Measurements from ENCODE around the gene ERCC6.

Gene ERCC6

GRCh38 chr10:49543604-49544003 is 4.7 kb upstream of the ERCC6 start:
- DNase-seq: no peak

- DNase-seq: no peak
These were observed 3.4 kb upstream of the ERCC6 start for GRCh38 chr10:49542353-49542752.

- no peak for DNase-seq
These were observed 2.8 kb upstream of the ERCC6 start for GRCh38 chr10:49541762-49542161.

- DNase-seq: no peak
These were observed 1.3 kb upstream of the ERCC6 start for GRCh38 chr10:49540056-49540797.

GRCh38 chr10:49539320-49539885 is 482 bp upstream of the ERCC6 start:
- peak; percentile 5 for DNase-seq

GRCh38 chr10:49534670-49535381 is 4.1 kb downstream of the ERCC6 start:
- no peak for DNase-seq

GRCh38 chr10:49532461-49532860 is 6.5 kb downstream of the ERCC6 start:
- DNase-seq: no peak

GRCh38 chr10:49528977-49529506 is 9.9 kb downstream of the ERCC6 start:
- no peak for DNase-seq

- DNase-seq: no peak
These were observed 11.1 kb downstream of the ERCC6 start for GRCh38 chr10:49527850-49528249.

- DNase-seq: no peak
These were observed 11.9 kb downstream of the ERCC6 start for GRCh38 chr10:49527061-49527460.

- DNase-seq: no peak
These were observed 12.3 kb downstream of the ERCC6 start for GRCh38 chr10:49526619-49527018.

GRCh38 chr10:49524496-49524895 is 14.4 kb downstream of the ERCC6 start:
- DNase-seq: no peak

GRCh38 chr10:49523301-49523700 is 15.6 kb downstream of the ERCC6 start:
- no peak for DNase-seq

GRCh38 chr10:49521062-49521461 is 17.9 kb downstream of the ERCC6 start:
- DNase-seq: no peak

- no peak for DNase-seq
These were observed 18.7 kb downstream of the ERCC6 start for GRCh38 chr10:49520122-49520775.

- peak; percentile 59 for DNase-seq
These were observed 19.2 kb downstream of the ERCC6 start for GRCh38 chr10:49519717-49520116.

GRCh38 chr10:49518982-49519578 is 19.8 kb downstream of the ERCC6 start:
- DNase-seq: peak; percentile 39

GRCh38 chr10:49518566-49518965 is 20.4 kb downstream of the ERCC6 start:
- no peak for DNase-seq

GRCh38 chr10:49516216-49516970 is 22.5 kb downstream of the ERCC6 start:
- DNase-seq: no peak

- peak; percentile 2 for DNase-seq
These were observed 26.7 kb downstream of the ERCC6 start for GRCh38 chr10:49512121-49512809.

GRCh38 chr10:49509771-49510303 is 29.1 kb downstream of the ERCC6 start:
- DNase-seq: no peak
